GM12878 (cell line): ENCODE measurements around the gene FAM81A. TPM values are rescaled to one million over a fixed set of nuclear protein-coding genes. Genes with fewer than 3 reads are reported as not detected.

ENCODE experiments used
- ATAC-seq: fragments of 200-7000 bp; cut with Tn5 transposase; 3 replicates; pipeline ENCODE4 v1.9.1; 2020; ENCODE audit warnings: mild to moderate bottlenecking, moderate library complexity
- BruUV-seq: library from RNA; stranded (reverse); fragments of 400-500 nt; replicated peaks from 2 replicates; lab custom pipeline; 2021; lab: Mats Ljungman, UMichigan
- CTCF ChIA-PET: fragments of 300-600 bp; sonication (Branson Sonifier 250); formaldehyde crosslinking; extraction: SDS; loops from one replicate; lab custom pipeline; 2021; ENCODE audit warnings: inconsistent platforms; lab: Yijun Ruan, JAX
- POLR2A ChIA-PET: fragments of 350-600 bp; formaldehyde crosslinking; extraction: SDS; loops from one replicate; lab custom pipeline; 2021; ENCODE audit warnings: inconsistent platforms; lab: Charles Lee
- RAD21 ChIA-PET: fragments of 300-600 bp; sonication (Branson Sonifier 250); formaldehyde crosslinking; loops from one replicate; lab custom pipeline; 2023; ENCODE audit warnings: antibody characterized with exemption; ENCODE audit not compliant: unreplicated experiment; lab: Charles Lee
- SMC1A ChIA-PET: fragments of 300-600 bp; sonication (Branson Sonifier 250); formaldehyde crosslinking; loops from one replicate; lab custom pipeline; 2023; ENCODE audit not compliant: unreplicated experiment, uncharacterized antibody; lab: Charles Lee
- DNase-seq: peaks from one replicate; pipeline ENCODE4 v3.0.0-alpha.2; 2011; ENCODE audit warnings: low read depth, low spot score
- FAIRE-seq: peaks from 3 replicates; lab custom pipeline; 2011; peaks lifted over from hg19 to GRCh38; lab: Jason Lieb, UNC
- H2AFZ ChIP-seq: 2 replicates; pipeline ENCODE4 v1.6.0; 2011; ENCODE audit warnings: low read depth, low read length, control low read depth; ENCODE audit not compliant: control insufficient read depth
- H3K27ac ChIP-seq: 2 replicates; pipeline ENCODE4 v1.5.1; 2011; ENCODE audit warnings: control low read depth; ENCODE audit not compliant: control insufficient read depth, insufficient read depth
- H3K27me3 ChIP-seq, 2 experiments: replicated peaks in 1 of 2; 2 replicates each; pipeline versions ENCODE4 v1.6.0 to v1.6.1; 2011; ENCODE audit warnings: low read length in 1 of 2; ENCODE audit not compliant: control insufficient read depth in 2 of 2, insufficient read depth in 2 of 2
- H3K36me3 ChIP-seq, 2 experiments: 2 replicates each; pipeline ENCODE4 v1.5.1; 2011; ENCODE audit warnings: low read length in 1 of 2; ENCODE audit not compliant: control insufficient read depth in 2 of 2, insufficient read depth in 2 of 2
- H3K4me1 ChIP-seq: 2 replicates; pipeline ENCODE4 v1.6.1; 2011; ENCODE audit warnings: mild to moderate bottlenecking, low read length, moderate library complexity, mixed read lengths; ENCODE audit not compliant: control insufficient read depth, insufficient read depth
- H3K4me2 ChIP-seq: 2 replicates; pipeline ENCODE4 v1.6.0; 2011; ENCODE audit warnings: control low read depth; ENCODE audit not compliant: control insufficient read depth, insufficient read depth
- H3K4me3 ChIP-seq: fragments of 200-600 bp; sonication (generic); 2 replicates; pipeline ENCODE4 v1.5.1; 2016
- H3K79me2 ChIP-seq: 2 replicates; pipeline ENCODE4 v1.6.0; 2011; ENCODE audit warnings: low read length; ENCODE audit not compliant: control insufficient read depth, insufficient read depth
- H3K9ac ChIP-seq: 2 replicates; pipeline ENCODE4 v1.8.0; 2011; ENCODE audit warnings: low read length, control low read depth, mixed read lengths; ENCODE audit not compliant: control insufficient read depth, insufficient read depth
- H3K9me3 ChIP-seq: replicated peaks from 3 replicates; pipeline ENCODE4 v1.5.1; 2011; ENCODE audit warnings: mild to moderate bottlenecking, low read length; ENCODE audit not compliant: control insufficient read depth, insufficient read depth
- H4K20me1 ChIP-seq: 2 replicates; pipeline ENCODE4 v1.6.0; 2011; ENCODE audit not compliant: control insufficient read depth, insufficient read depth
- CHD2 ChIP-seq: IDR thresholded peaks from 2 replicates; pipeline ENCODE4 v1.6.1; 2011; ENCODE audit warnings: low read depth, low read length, improper control_type of control experiment, borderline replicate concordance
- FOXM1 ChIP-seq: IDR thresholded peaks from 2 replicates; pipeline ENCODE4 v1.6.1; 2012; ENCODE audit warnings: low read depth, mild to moderate bottlenecking, inconsistent platforms, low read length, moderate library complexity
- GABPA ChIP-seq: IDR thresholded peaks from 2 replicates; pipeline ENCODE4 v1.6.1; 2014; ENCODE audit warnings: antibody characterized with exemption, low read depth, mild to moderate bottlenecking, inconsistent platforms
- KDM1A ChIP-seq: fragments of 200-600 bp; sonication (generic); IDR thresholded peaks from 2 replicates; pipeline ENCODE4 v1.6.1; 2016; ENCODE audit warnings: borderline replicate concordance
- MEF2B ChIP-seq: fragments of 450-650 bp; IDR thresholded peaks from 2 replicates; pipeline ENCODE4 v1.6.1; 2018; ENCODE audit warnings: mild to moderate bottlenecking, moderate library complexity; ENCODE audit not compliant: partially characterized antibody, poor library complexity, severe bottlenecking
- STAT3 ChIP-seq: IDR thresholded peaks from 2 replicates; pipeline ENCODE4 v1.6.1; 2011; ENCODE audit warnings: low read depth, low read length, improper control_type of control experiment
- ZNF384 ChIP-seq: IDR thresholded peaks from 2 replicates; pipeline ENCODE4 v1.6.1; 2012; ENCODE audit warnings: low read depth, mild to moderate bottlenecking, low read length, improper control_type of control experiment, borderline replicate concordance
- WGBS: methylation state at CpG from one replicate; pipeline ENCODE4 v1.1.6; 2016; ENCODE audit warnings: low lambda C conversion rate; ENCODE audit not compliant: insufficient replicate concordance, insufficient coverage; ENCODE audit errors: missing lambda C conversion rate; 5-methylcytosine and 5-hydroxymethylcytosine counted together
- in situ Hi-C: fragments of 300-500 bp; cut with MboI; formaldehyde crosslinking; loops from 9 replicates; pipeline ENCODE4 v1.14.3; 2018; ENCODE audit warnings: mixed read lengths
- intact Hi-C: fragments of 100-400 bp; cut with micrococcal nuclease; formaldehyde crosslinking; loops from one replicate; pipeline ENCODE4 v1.14.2; 2022; ENCODE audit not compliant: unreplicated experiment
- polyA plus RNA-seq, 11 experiments: library from polyadenylated mRNA; depleted of rRNA in 4 of 11; unstranded in 6 of 11; stranded (reverse) in 5 of 11; fragments of >200 nt; fragmentation: Nextera tagmentation in 4 of 11; fragmentation: Illumina TruSeq in 1 of 11; extraction: Ambion mirVana in 4 of 11; extraction: Trizol in 1 of 11; gene quantifications; 1 replicate in 1 of 11; 2 replicates in 10 of 11; pipeline versions ENCODE4 v1.2.1 to v1.2.3, GENCODE V29; 2011 to 2016; ENCODE audit warnings: inconsistent platforms in 2 of 11, missing spikeins in 2 of 11, low read depth in 1 of 11
- total RNA-seq, 4 experiments: library from RNA; depleted of rRNA in 3 of 4; stranded (reverse); fragments of >200 nt in 3 of 4; fragmentation: Illumina TruSeq in 1 of 4; extraction: Trizol in 1 of 4; gene quantifications; 2 replicates each; pipeline versions ENCODE4 v1.2.1 to v1.2.3, GENCODE V29; 2013 to 2021
- TF ChIP-seq, protein P1 (sequence below): IDR thresholded peaks from 2 replicates; pipeline ENCODE4 v1.6.1; 2012; ENCODE audit warnings: low read depth, low read length, improper control_type of control experiment
- TF ChIP-seq, protein P2 (sequence below): fragments of 450-650 bp; IDR thresholded peaks from 2 replicates; pipeline ENCODE4 v1.6.1; 2017; ENCODE audit warnings: mild to moderate bottlenecking, low read depth, inconsistent platforms; ENCODE audit not compliant: poor library complexity, severe bottlenecking
- TF ChIP-seq, protein P3 (sequence below): fragments of 150-350 bp; IDR thresholded peaks from 2 replicates; pipeline ENCODE4 v1.6.1; 2016; ENCODE audit warnings: low read depth, low read length
- TF ChIP-seq, protein P4 (sequence below): fragments of 450-650 bp; IDR thresholded peaks from 2 replicates; pipeline ENCODE4 v1.6.1; 2018; ENCODE audit warnings: borderline replicate concordance, mild to moderate bottlenecking; ENCODE audit not compliant: partially characterized antibody

Gene FAM81A
- total and polyA plus RNA-seq, 10 of the 15 experiments (the other 5 are each of a cell fraction or from before 2014, with no cell fraction given) = 0.18 to 34.5 (median 16.2) TPM

DNA sequence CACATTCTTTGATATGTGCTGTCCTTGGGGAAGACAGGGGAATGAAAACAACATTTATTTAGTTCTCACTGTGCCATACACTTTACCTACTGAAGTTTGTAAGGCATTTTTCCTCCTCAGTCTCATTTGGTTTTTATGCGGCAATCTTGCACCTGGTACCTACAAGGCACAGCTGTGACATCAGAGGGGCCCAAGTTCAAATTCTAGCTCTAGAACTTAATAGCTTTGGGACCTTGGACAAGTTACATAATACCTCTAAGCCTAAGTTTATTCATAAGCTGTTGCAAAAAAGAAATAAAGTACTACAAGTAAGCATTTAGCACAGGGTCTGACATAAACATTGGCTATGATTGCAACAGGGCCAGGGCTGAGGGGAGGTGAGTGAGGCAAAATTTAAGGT is 5.6 kb upstream of the FAM81A start:
- in situ Hi-C loops (no loop called here), intact Hi-C loops (no loop called here)
- H3K79me2 ChIP-seq = no peaks in the 10 kb centered on the region
- peaks cover 3% of the 10 kb centered on the region for H3K4me1 ChIP-seq
- RAD21 ChIA-PET = no interaction called here
- DNase-seq = no peak
- ATAC-seq = no peak
- H3K4me2 ChIP-seq = no peak overlapping the region
- peaks cover 0 to 3% of the 10 kb centered on the region in 2 experiments; a peak in 1 of 4 replicates for H3K27me3 ChIP-seq
- no peak overlapping the region for H2AFZ ChIP-seq
- CTCF ChIA-PET = no interaction called here
- BruUV-seq = no TSS peak
- H3K27ac ChIP-seq = no peak overlapping the region
- H3K9ac ChIP-seq = no peak overlapping the region
- POLR2A ChIA-PET = no interaction called here
- WGBS = 92% methylated on average over 1 of the region's 1 CpG
- SMC1A ChIA-PET = no interaction called here
- H3K36me3 ChIP-seq = no peaks in the 10 kb centered on the region
- no peaks in the 10 kb centered on the region for H4K20me1 ChIP-seq
- H3K4me3 ChIP-seq = no peak overlapping the region
- peaks cover 1% of the 10 kb centered on the region; the same call in 2 of the 3 replicates for H3K9me3 ChIP-seq
- no peak for FAIRE-seq
- TF ChIP-seq, protein P1, sequence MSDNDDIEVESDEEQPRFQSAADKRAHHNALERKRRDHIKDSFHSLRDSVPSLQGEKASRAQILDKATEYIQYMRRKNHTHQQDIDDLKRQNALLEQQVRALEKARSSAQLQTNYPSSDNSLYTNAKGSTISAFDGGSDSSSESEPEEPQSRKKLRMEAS = no peak
- TF ChIP-seq, protein P2, sequence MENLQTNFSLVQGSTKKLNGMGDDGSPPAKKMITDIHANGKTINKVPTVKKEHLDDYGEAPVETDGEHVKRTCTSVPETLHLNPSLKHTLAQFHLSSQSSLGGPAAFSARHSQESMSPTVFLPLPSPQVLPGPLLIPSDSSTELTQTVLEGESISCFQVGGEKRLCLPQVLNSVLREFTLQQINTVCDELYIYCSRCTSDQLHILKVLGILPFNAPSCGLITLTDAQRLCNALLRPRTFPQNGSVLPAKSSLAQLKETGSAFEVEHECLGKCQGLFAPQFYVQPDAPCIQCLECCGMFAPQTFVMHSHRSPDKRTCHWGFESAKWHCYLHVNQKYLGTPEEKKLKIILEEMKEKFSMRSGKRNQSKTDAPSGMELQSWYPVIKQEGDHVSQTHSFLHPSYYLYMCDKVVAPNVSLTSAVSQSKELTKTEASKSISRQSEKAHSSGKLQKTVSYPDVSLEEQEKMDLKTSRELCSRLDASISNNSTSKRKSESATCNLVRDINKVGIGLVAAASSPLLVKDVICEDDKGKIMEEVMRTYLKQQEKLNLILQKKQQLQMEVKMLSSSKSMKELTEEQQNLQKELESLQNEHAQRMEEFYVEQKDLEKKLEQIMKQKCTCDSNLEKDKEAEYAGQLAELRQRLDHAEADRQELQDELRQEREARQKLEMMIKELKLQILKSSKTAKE = no peak
- TF ChIP-seq KDM1A (no peak), STAT3 (no peak), MEF2B (no peak), CHD2 (no peak), FOXM1 (no peak), GABPA (no peak), ZNF384 (no peak)
- TF ChIP-seq, protein P3, sequence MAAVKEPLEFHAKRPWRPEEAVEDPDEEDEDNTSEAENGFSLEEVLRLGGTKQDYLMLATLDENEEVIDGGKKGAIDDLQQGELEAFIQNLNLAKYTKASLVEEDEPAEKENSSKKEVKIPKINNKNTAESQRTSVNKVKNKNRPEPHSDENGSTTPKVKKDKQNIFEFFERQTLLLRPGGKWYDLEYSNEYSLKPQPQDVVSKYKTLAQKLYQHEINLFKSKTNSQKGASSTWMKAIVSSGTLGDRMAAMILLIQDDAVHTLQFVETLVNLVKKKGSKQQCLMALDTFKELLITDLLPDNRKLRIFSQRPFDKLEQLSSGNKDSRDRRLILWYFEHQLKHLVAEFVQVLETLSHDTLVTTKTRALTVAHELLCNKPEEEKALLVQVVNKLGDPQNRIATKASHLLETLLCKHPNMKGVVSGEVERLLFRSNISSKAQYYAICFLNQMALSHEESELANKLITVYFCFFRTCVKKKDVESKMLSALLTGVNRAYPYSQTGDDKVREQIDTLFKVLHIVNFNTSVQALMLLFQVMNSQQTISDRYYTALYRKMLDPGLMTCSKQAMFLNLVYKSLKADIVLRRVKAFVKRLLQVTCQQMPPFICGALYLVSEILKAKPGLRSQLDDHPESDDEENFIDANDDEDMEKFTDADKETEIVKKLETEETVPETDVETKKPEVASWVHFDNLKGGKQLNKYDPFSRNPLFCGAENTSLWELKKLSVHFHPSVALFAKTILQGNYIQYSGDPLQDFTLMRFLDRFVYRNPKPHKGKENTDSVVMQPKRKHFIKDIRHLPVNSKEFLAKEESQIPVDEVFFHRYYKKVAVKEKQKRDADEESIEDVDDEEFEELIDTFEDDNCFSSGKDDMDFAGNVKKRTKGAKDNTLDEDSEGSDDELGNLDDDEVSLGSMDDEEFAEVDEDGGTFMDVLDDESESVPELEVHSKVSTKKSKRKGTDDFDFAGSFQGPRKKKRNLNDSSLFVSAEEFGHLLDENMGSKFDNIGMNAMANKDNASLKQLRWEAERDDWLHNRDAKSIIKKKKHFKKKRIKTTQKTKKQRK = no peak
- TF ChIP-seq, protein P4, sequence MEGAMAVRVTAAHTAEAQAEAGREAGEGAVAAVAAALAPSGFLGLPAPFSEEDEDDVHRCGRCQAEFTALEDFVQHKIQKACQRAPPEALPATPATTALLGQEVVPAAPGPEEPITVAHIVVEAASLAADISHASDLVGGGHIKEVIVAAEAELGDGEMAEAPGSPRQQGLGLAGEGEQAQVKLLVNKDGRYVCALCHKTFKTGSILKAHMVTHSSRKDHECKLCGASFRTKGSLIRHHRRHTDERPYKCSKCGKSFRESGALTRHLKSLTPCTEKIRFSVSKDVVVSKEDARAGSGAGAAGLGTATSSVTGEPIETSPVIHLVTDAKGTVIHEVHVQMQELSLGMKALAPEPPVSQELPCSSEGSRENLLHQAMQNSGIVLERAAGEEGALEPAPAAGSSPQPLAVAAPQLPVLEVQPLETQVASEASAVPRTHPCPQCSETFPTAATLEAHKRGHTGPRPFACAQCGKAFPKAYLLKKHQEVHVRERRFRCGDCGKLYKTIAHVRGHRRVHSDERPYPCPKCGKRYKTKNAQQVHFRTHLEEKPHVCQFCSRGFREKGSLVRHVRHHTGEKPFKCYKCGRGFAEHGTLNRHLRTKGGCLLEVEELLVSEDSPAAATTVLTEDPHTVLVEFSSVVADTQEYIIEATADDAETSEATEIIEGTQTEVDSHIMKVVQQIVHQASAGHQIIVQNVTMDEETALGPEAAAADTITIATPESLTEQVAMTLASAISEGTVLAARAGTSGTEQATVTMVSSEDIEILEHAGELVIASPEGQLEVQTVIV = no peak
- TF ChIP-seq, all 136 proteins: peak for 0
